Caco-2 (cell line): Measurements from ENCODE around the gene LSM14A. TPM values are rescaled to one million over a fixed set of nuclear protein-coding genes. Genes with fewer than 3 reads are reported as not detected.

ENCODE experiments used
- Bru-seq: library from RNA; stranded (reverse); fragments of 400-500 nt; gene quantifications from one replicate; lab custom pipeline; 2021; lab: Mats Ljungman, UMichigan
- BruChase-seq, 2 experiments: library from RNA; stranded (reverse); fragments of 400-500 nt; gene quantifications; one replicate each; lab custom pipeline; 2021; lab: Mats Ljungman, UMichigan
- BruUV-seq: library from RNA; stranded (reverse); fragments of 400-500 nt; replicated peaks from 2 replicates; lab custom pipeline; 2021; lab: Mats Ljungman, UMichigan
- CTCF ChIA-PET: fragments of 300-600 bp; sonication (Branson Sonifier 250); formaldehyde crosslinking; loops from one replicate; lab custom pipeline; 2022; ENCODE audit warnings: antibody characterized with exemption; lab: Charles Lee
- POLR2A ChIA-PET: fragments of 300-600 bp; sonication (Branson Sonifier 250); formaldehyde crosslinking; loops from one replicate; lab custom pipeline; 2022; ENCODE audit warnings: antibody characterized with exemption; lab: Charles Lee
- DNase-seq, 2 experiments: peaks; one replicate each; pipeline versions ENCODE4 v3.0.0 to v3.0.0-alpha.2; 2020 to 2022
- H3K27me3 ChIP-seq: replicated peaks from 2 replicates; pipeline ENCODE4 v1.6.0; 2011; ENCODE audit warnings: low read length; ENCODE audit not compliant: control insufficient read depth, insufficient read depth
- H3K36me3 ChIP-seq: 2 replicates; pipeline ENCODE4 v1.5.1; 2011; ENCODE audit warnings: low read length; ENCODE audit not compliant: control insufficient read depth, insufficient read depth
- H3K4me1 ChIP-seq: fragments of 250-450 bp; sonication (Bioruptor Pico); 2 replicates; pipeline ENCODE4 v1.5.1; 2020; ENCODE audit warnings: mild to moderate bottlenecking
- H3K4me3 ChIP-seq: 2 replicates; pipeline ENCODE4 v1.5.1; 2011; ENCODE audit warnings: low read depth, mild to moderate bottlenecking, control low read depth, low read length
- H3K9me3 ChIP-seq: fragments of 250-450 bp; sonication (Bioruptor Pico); 2 replicates; pipeline ENCODE4 v1.5.1; 2020; ENCODE audit warnings: mild to moderate bottlenecking, moderate library complexity
- H3K27ac Mint-ChIP-seq: one replicate; pipeline ENCODE4 v1.8.0; 2022; ENCODE audit warnings: mixed read lengths; ENCODE audit not compliant: unreplicated experiment
- H3K27me3 Mint-ChIP-seq: one replicate; pipeline ENCODE4 v1.8.0; 2022; ENCODE audit warnings: mixed read lengths; ENCODE audit not compliant: insufficient read depth, unreplicated experiment
- H3K36me3 Mint-ChIP-seq: one replicate; pipeline ENCODE4 v1.8.0; 2022; ENCODE audit warnings: mild to moderate bottlenecking, mixed read lengths; ENCODE audit not compliant: insufficient read depth, unreplicated experiment
- H3K4me1 Mint-ChIP-seq: one replicate; pipeline ENCODE4 v1.8.0; 2022; ENCODE audit warnings: low read depth, mixed read lengths; ENCODE audit not compliant: unreplicated experiment
- H3K4me3 Mint-ChIP-seq: one replicate; pipeline ENCODE4 v1.8.0; 2022; ENCODE audit warnings: mild to moderate bottlenecking, moderate library complexity, mixed read lengths; ENCODE audit not compliant: unreplicated experiment
- H3K9me3 Mint-ChIP-seq: one replicate; pipeline ENCODE4 v1.8.0; 2022; ENCODE audit warnings: mixed read lengths; ENCODE audit not compliant: unreplicated experiment
- intact Hi-C: fragments of 100-400 bp; cut with micrococcal nuclease; formaldehyde crosslinking; loops from one replicate; pipeline ENCODE4 v1.10.0; 2022; ENCODE audit not compliant: unreplicated experiment
- long read RNA-seq: library from polyadenylated mRNA; stranded (forward); transcript quantifications from one replicate; pipeline ENCODE4 v2.0.0, GENCODE V29; 2022
- total RNA-seq: library from RNA; stranded (reverse); gene quantifications from 2 replicates; pipeline ENCODE4 v1.2.3, GENCODE V29; 2022
- TF ChIP-seq, protein P1 (sequence below), 2 experiments: fragments of 200-600 bp in 1 of 2; IDR thresholded peaks; 1 replicate in 1 of 2; 2 replicates in 1 of 2; pipeline versions ENCODE4 v1.5.1 to v1.8.0; 2011 to 2022; ENCODE audit warnings: antibody characterized with exemption in 1 of 2, control low read depth in 1 of 2, inconsistent platforms in 1 of 2, low read depth in 1 of 2, low read length in 1 of 2, mild to moderate bottlenecking in 1 of 2, moderate library complexity in 1 of 2; ENCODE audit not compliant: insufficient read depth in 1 of 2, severe bottlenecking in 1 of 2, unreplicated experiment in 1 of 2

LSM14A gene
- 228 and 233 TPM in 2 replicates for total RNA-seq
- percentile 97 among the genes with signal in this experiment for Bru-seq, nascent RNA
- BruChase-seq, experiment 1, labeled RNA remaining after a 2-hour chase, result percentile 97 among the genes with signal in this experiment
- BruChase-seq, experiment 2, labeled RNA remaining after a 6-hour chase, result percentile 97 among the genes with signal in this experiment
- long read RNA-seq, transcript LSM14A-201 (11 exons, 3,424 nt), result minor isoform, 64 of 267 reads
- long read RNA-seq, transcript LSM14A-203 (10 exons, 3,596 nt), result major isoform, 119 of 267 reads
- long read RNA-seq, partial matches to known transcripts, result 12 of 267 reads
- long read RNA-seq, other reads (novel, unspliced or antisense), result 70 of 267 reads

DNA sequence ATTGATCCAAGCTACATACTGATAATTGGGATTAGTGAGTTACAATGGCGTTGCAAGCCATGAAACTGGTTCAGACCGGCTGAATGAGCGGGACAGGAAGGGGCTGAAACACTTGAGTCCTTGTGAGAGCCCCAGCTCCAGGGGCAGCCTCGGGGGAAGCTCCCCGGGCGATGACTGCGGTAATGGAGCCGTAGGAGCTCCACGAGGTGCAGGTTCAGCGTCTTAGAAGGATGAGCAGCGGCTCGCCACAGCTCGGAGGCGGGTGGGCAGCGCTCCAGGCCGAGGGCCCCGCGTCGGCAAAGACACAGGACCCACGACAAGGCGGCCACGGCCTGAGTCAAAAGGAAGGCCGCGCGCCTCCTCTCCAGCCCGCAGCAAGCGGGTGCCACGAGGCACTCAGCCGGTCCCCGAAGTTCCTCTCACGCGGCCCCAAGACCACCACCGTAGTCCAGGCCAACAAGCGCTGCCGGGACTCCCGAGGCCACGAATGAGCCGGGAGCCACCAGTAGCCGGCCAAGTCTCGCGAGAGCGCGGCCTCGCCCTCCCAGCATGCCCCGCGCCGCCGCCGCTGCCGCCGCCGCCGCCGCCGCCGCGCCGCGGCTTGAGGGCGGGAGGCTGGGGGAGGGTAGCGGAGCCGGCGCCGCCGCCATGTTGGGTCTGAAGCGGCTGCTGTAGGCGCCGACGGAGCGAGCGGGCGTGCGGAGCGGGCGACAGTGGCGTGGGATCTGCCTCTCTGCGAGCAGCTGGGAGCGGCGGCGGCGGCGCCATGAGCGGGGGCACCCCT, at the start of gene LSM14A:
TSS of gene LSM14A (plus strand) at position 628 of the 784 bp plus-strand sequence. CDS start at position 767, 139 bp downstream.
- H3K9me3 ChIP-seq, result no peaks in the 10 kb centered on the region
- peak; percentile 92 to 96 for DNase-seq
- TF ChIP-seq, protein P1, sequence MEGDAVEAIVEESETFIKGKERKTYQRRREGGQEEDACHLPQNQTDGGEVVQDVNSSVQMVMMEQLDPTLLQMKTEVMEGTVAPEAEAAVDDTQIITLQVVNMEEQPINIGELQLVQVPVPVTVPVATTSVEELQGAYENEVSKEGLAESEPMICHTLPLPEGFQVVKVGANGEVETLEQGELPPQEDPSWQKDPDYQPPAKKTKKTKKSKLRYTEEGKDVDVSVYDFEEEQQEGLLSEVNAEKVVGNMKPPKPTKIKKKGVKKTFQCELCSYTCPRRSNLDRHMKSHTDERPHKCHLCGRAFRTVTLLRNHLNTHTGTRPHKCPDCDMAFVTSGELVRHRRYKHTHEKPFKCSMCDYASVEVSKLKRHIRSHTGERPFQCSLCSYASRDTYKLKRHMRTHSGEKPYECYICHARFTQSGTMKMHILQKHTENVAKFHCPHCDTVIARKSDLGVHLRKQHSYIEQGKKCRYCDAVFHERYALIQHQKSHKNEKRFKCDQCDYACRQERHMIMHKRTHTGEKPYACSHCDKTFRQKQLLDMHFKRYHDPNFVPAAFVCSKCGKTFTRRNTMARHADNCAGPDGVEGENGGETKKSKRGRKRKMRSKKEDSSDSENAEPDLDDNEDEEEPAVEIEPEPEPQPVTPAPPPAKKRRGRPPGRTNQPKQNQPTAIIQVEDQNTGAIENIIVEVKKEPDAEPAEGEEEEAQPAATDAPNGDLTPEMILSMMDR (IDR thresholded peaks at IDR 0.05; ENCODE audit: insufficient read depth in 1 of 2, low read depth in 1 of 2, low read length in 1 of 2, severe bottlenecking in 1 of 2, unreplicated experiment in 1 of 2), result no peak
- Mint-ChIP-seq H3K4me3 (peak within 1 kb of the TSS; percentile 97), H3K27ac (peak within 1 kb of the TSS; percentile 100), H3K36me3 (peaks cover 54% of the 10 kb centered on the region), H3K9me3 (no peaks in the 10 kb centered on the region), H3K27me3 (no peaks in the 10 kb centered on the region), H3K4me1 (peaks cover 22% of the 10 kb centered on the region)
- H3K27me3 ChIP-seq, result no peaks in the 10 kb centered on the region
- H3K4me3 ChIP-seq, result peak within 1 kb of the TSS; percentile 100
- ChIA-PET CTCF (interaction anchor here (0.6 to 1.1 kb wide), 2 partner anchors 91 to 187 kb away, joined by 3 to 5 read pairs; no protein-coding TSS in a partner anchor), POLR2A (interaction anchor here (0.6 to 1.0 kb wide), 3 partner anchors 38 to 505 kb away, joined by 3 to 4 read pairs (median 4); partner anchors contain the start of gene ZNF302)
- intact Hi-C loops, result loop anchor here (2.0 kb wide), 1 partner anchor 49 kb away; no protein-coding TSS in a partner anchor
- peaks cover 17% of the 10 kb centered on the region for H3K4me1 ChIP-seq
- TSS peak; percentile 72 for BruUV-seq
- H3K36me3 ChIP-seq, result no peaks in the 10 kb centered on the region

GRCh38 chr19:34124828-34125227, 47.5 kb upstream of the LSM14A start:
- Histone ChIP-seq H3K4me3 (no peak overlapping the region), H3K9me3 (no peaks in the 10 kb centered on the region), H3K27me3 (no peaks in the 10 kb centered on the region), H3K36me3 (no peaks in the 10 kb centered on the region), H3K4me1 (no peaks in the 10 kb centered on the region)
- Mint-ChIP-seq H3K36me3 (no peaks in the 10 kb centered on the region), H3K4me1 (no peaks in the 10 kb centered on the region), H3K4me3 (no peak overlapping the region), H3K9me3 (no peaks in the 10 kb centered on the region), H3K27ac (no peak overlapping the region), H3K27me3 (peaks cover 14% of the 10 kb centered on the region)
- no peak for DNase-seq
- intact Hi-C loops, result no loop called here
- ChIA-PET CTCF (interaction anchor here (1.5 kb wide), 1 partner anchor 21 kb away, joined by 3 read pairs; no protein-coding TSS in a partner anchor), POLR2A (no interaction called here)
- TF ChIP-seq, protein P1 (IDR thresholded peaks at IDR 0.05; ENCODE audit: insufficient read depth in 1 of 2, low read depth in 1 of 2, low read length in 1 of 2, severe bottlenecking in 1 of 2, unreplicated experiment in 1 of 2), result no peak
- no TSS peak for BruUV-seq

DNA sequence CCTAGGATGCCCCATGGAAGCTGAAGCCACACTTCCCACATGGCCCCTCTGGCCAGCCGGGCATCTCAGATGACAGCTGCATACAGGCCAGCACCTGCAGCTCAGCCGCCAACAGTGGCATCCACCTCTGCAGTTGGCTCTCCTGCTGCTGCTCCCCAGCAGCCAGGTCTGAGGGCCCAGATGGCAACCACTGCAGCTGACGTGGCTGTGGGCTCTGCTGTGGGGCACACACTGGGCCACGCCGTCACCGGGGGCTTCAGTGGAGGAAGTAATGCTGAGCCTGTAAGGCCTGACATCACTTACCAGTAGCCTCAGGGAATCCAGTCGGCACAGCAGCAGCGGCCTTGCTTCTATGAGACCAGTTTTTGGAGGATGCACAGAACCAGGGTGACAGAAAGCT, 45.3 kb upstream of the LSM14A start:
- BruUV-seq, result no TSS peak
- Histone ChIP-seq H3K27me3 (no peaks in the 10 kb centered on the region), H3K4me3 (no peak overlapping the region), H3K4me1 (no peaks in the 10 kb centered on the region), H3K36me3 (no peaks in the 10 kb centered on the region), H3K9me3 (no peaks in the 10 kb centered on the region)
- ChIA-PET CTCF (no interaction called here), POLR2A (no interaction called here)
- Mint-ChIP-seq H3K4me3 (no peak overlapping the region), H3K4me1 (no peaks in the 10 kb centered on the region), H3K36me3 (no peaks in the 10 kb centered on the region), H3K27ac (no peak overlapping the region), H3K27me3 (peaks cover 11% of the 10 kb centered on the region), H3K9me3 (no peaks in the 10 kb centered on the region)
- intact Hi-C loops, result no loop called here
- TF ChIP-seq, protein P1 (IDR thresholded peaks at IDR 0.05; ENCODE audit: insufficient read depth in 1 of 2, low read depth in 1 of 2, low read length in 1 of 2, severe bottlenecking in 1 of 2, unreplicated experiment in 1 of 2), result no peak
- no peak for DNase-seq
